Keratinocyte (primary cell): ENCODE results near the gene HOXA1. TPM values are rescaled to one million over a fixed set of nuclear protein-coding genes. Genes with fewer than 3 reads are reported as not detected.
A peak's percentile ranks its signal among the peaks of the same experiment; 100 is the strongest.

Experiments
- DNase-seq: peaks from one replicate; pipeline ENCODE4 v3.0.0-alpha.2; 2011; ENCODE audit warnings: low read depth, missing footprints, low spot score
- FAIRE-seq: peaks from 2 replicates; lab custom pipeline; 2011; peaks lifted over from hg19 to GRCh38; lab: Jason Lieb, UNC
- H2AFZ ChIP-seq: 2 replicates; pipeline ENCODE4 v1.6.0; 2012; ENCODE audit warnings: low read length, control low read depth, inconsistent platforms; ENCODE audit not compliant: control insufficient read depth
- H3K27ac ChIP-seq: 2 replicates; pipeline ENCODE4 v1.5.1; 2011; ENCODE audit warnings: low read length; ENCODE audit not compliant: control insufficient read depth, insufficient read depth
- H3K27me3 ChIP-seq: 3 replicates; pipeline ENCODE4 v1.6.0; 2011; ENCODE audit warnings: low read length; ENCODE audit not compliant: control insufficient read depth, insufficient read depth; ENCODE audit errors: extremely low read depth
- H3K36me3 ChIP-seq, 2 experiments: 2 replicates in 1 of 2; 3 replicates in 1 of 2; pipeline ENCODE4 v1.5.1; 2011; ENCODE audit warnings: low read length in 2 of 2, mild to moderate bottlenecking in 1 of 2; ENCODE audit not compliant: control insufficient read depth in 2 of 2, insufficient read depth in 2 of 2; ENCODE audit errors: extremely low read depth in 1 of 2
- H3K4me1 ChIP-seq: 3 replicates; pipeline ENCODE4 v1.5.1; 2011; ENCODE audit warnings: low read length; ENCODE audit not compliant: control insufficient read depth, insufficient read depth; ENCODE audit errors: extremely low read depth
- H3K4me2 ChIP-seq: 3 replicates; pipeline ENCODE4 v1.6.0; 2011; ENCODE audit warnings: low read depth, low read length; ENCODE audit not compliant: control insufficient read depth, insufficient read depth; ENCODE audit errors: extremely low read depth
- H3K4me3 ChIP-seq, 3 experiments: fragments of 200-600 bp in 1 of 3; sonication (generic) in 1 of 3; 2 replicates in 2 of 3; 3 replicates in 1 of 3; pipeline ENCODE4 v1.5.1; 2011 to 2016; ENCODE audit warnings: low read length in 3 of 3, mild to moderate bottlenecking in 3 of 3, control low read depth in 2 of 3, inconsistent platforms in 1 of 3, low read depth in 1 of 3, mixed read lengths in 1 of 3, mixed run types in 1 of 3, moderate library complexity in 1 of 3; ENCODE audit not compliant: control insufficient read depth in 2 of 3, insufficient read depth in 2 of 3; ENCODE audit errors: extremely low read depth in 1 of 3
- H3K79me2 ChIP-seq: 2 replicates; pipeline ENCODE4 v1.6.0; 2012; ENCODE audit warnings: low read length; ENCODE audit not compliant: control insufficient read depth, insufficient read depth
- H3K9ac ChIP-seq: 3 replicates; pipeline ENCODE4 v1.6.0; 2011; ENCODE audit warnings: low read length; ENCODE audit not compliant: control insufficient read depth, insufficient read depth; ENCODE audit errors: extremely low read depth
- H3K9me1 ChIP-seq: 3 replicates; pipeline ENCODE4 v1.6.0; 2011; ENCODE audit warnings: low read length; ENCODE audit not compliant: control insufficient read depth, insufficient read depth; ENCODE audit errors: extremely low read depth
- H3K9me3 ChIP-seq: 2 replicates; pipeline ENCODE4 v1.5.1; 2012; ENCODE audit warnings: low read depth, low read length; ENCODE audit not compliant: control insufficient read depth
- H4K20me1 ChIP-seq: 3 replicates; pipeline ENCODE4 v1.6.0; 2011; ENCODE audit warnings: low read length; ENCODE audit not compliant: control insufficient read depth, insufficient read depth; ENCODE audit errors: extremely low read depth
- EZH2 ChIP-seq: IDR thresholded peaks from one replicate; pipeline ENCODE4 v1.6.1; 2012; ENCODE audit warnings: inconsistent platforms, mild to moderate bottlenecking, low read length, moderate library complexity
- dilution Hi-C: fragments of 300-500 bp; cut with MboI; formaldehyde crosslinking; loops from one replicate; pipeline ENCODE4 v1.7.0; 2020; ENCODE audit warnings: low sequenced_read_pairs; ENCODE audit not compliant: extremely low pct_ligation_motif_present
- polyA plus RNA-seq, 5 experiments: library from polyadenylated mRNA; depleted of rRNA in 3 of 5; stranded (reverse) in 3 of 5; stranded (forward) in 1 of 5; unstranded in 1 of 5; fragments of >200 nt; gene quantifications; 1 replicate in 1 of 5; 2 replicates in 3 of 5; 3 replicates in 1 of 5; pipeline versions ENCODE4 v1.2.1 to v1.2.3, GENCODE V29; 2011 to 2012; ENCODE audit warnings: missing spikeins in 2 of 5, low read depth in 1 of 5, low replicate concordance in 1 of 5
- TF ChIP-seq, protein P1 (sequence below), 3 experiments: IDR thresholded peaks in 1 of 3; conservative IDR thresholded peaks in 1 of 3; optimal IDR thresholded peaks in 1 of 3; 2 replicates in 2 of 3; 3 replicates in 1 of 3; pipeline versions ENCODE3 to v1.5.1; 2011; ENCODE audit warnings: low read length in 3 of 3, mild to moderate bottlenecking in 3 of 3, moderate library complexity in 2 of 3, control low read depth in 1 of 3, inconsistent platforms in 1 of 3; ENCODE audit not compliant: insufficient read depth in 2 of 3; ENCODE audit errors: extremely low read depth in 1 of 3

The HOXA1 gene
- polyA plus RNA-seq, 1 donor (not counting 4 experiments of a cell fraction or from before 2014, with no cell fraction given), result 11.9 TPM

GRCh38 chr7:27102581-27103442 is 7.0 kb upstream of the HOXA1 start, which contains the start of gene HOXA2:
HOXA2 (minus strand) TSS chr7:27102683; CDS start chr7:27102500, 183 bp downstream.
- Histone ChIP-seq H3K27ac (peak within 1 kb of the TSS; percentile 79), H4K20me1 (no peaks in the 10 kb centered on the region), H3K9me3 (no peaks in the 10 kb centered on the region), H3K4me3 (peak within 1 kb of the TSS; percentile 25 to 79 (median 75)), H3K9ac (peak within 1 kb of the TSS; percentile 81), H3K4me1 (peaks cover 49% of the 10 kb centered on the region), H3K4me2 (peak within 1 kb of the TSS; percentile 97), H3K36me3 (peaks cover 0 to 17% of the 10 kb centered on the region in 2 experiments), H3K79me2 (peaks cover 50% of the 10 kb centered on the region), H3K27me3 (no peaks in the 10 kb centered on the region), H3K9me1 (no peaks in the 10 kb centered on the region), H2AFZ (peak within 1 kb of the TSS; percentile 74)
- TF ChIP-seq, protein P1, sequence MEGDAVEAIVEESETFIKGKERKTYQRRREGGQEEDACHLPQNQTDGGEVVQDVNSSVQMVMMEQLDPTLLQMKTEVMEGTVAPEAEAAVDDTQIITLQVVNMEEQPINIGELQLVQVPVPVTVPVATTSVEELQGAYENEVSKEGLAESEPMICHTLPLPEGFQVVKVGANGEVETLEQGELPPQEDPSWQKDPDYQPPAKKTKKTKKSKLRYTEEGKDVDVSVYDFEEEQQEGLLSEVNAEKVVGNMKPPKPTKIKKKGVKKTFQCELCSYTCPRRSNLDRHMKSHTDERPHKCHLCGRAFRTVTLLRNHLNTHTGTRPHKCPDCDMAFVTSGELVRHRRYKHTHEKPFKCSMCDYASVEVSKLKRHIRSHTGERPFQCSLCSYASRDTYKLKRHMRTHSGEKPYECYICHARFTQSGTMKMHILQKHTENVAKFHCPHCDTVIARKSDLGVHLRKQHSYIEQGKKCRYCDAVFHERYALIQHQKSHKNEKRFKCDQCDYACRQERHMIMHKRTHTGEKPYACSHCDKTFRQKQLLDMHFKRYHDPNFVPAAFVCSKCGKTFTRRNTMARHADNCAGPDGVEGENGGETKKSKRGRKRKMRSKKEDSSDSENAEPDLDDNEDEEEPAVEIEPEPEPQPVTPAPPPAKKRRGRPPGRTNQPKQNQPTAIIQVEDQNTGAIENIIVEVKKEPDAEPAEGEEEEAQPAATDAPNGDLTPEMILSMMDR (optimal IDR thresholded peaks at IDR 0.05 in 1 of 3, IDR thresholded peaks at IDR 0.05 in 1 of 3, conservative IDR thresholded peaks at IDR 0.05 in 1 of 3; ENCODE audit: extremely low read depth in 1 of 3, insufficient read depth in 2 of 3, low read length in 3 of 3), result no peak
- FAIRE-seq, result peak; percentile 39
- no peak for DNase-seq
- dilution Hi-C loops, result no loop called here

DNA sequence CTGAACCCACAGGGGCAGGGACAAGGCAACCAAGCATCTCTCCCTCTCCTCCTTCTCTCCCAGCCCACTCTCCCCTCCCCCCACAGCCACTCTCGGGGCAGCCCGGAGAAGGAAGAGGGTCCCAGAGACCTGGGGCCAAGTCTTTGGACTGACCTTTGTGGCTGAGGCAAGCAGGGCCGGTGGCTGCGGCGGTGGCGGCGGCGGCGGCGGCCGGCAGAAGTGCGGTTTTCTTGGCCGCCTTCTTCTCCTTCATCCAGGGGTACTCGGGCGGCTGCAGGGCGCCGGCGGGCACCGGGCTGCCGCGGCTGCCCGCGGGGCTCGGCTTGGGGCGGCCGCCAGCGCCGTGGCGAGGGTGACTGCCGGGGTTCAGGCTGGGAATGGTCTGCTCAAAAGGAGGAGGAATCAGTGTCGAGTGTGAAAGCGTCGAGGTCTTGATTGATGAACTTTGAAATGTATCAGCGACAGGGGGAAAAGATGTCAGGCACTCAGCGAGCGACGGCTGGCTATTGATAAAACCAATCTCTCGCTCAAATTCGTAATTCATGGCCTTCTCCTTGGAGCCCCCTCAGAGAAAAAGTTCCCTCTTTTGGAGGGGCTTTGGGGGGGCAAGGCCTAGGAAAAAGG is 6.3 kb upstream of the HOXA1 start:
- DNase-seq (no peak), FAIRE-seq (no peak)
- Histone ChIP-seq H3K9me3 (no peaks in the 10 kb centered on the region), H3K4me1 (peaks cover 49% of the 10 kb centered on the region), H3K9ac (peak overlapping the region; percentile 81), H4K20me1 (no peaks in the 10 kb centered on the region), H3K27me3 (no peaks in the 10 kb centered on the region), H3K4me3 (peak overlapping the region; percentile 25 to 79 (median 75)), H2AFZ (peak overlapping the region; percentile 20), H3K4me2 (peak overlapping the region; percentile 97), H3K9me1 (no peaks in the 10 kb centered on the region), H3K79me2 (peaks cover 57% of the 10 kb centered on the region), H3K36me3 (peaks cover 0 to 17% of the 10 kb centered on the region in 2 experiments), H3K27ac (peak overlapping the region; percentile 79)
- TF ChIP-seq, protein P1 (optimal IDR thresholded peaks at IDR 0.05 in 1 of 3, IDR thresholded peaks at IDR 0.05 in 1 of 3, conservative IDR thresholded peaks at IDR 0.05 in 1 of 3; ENCODE audit: extremely low read depth in 1 of 3, insufficient read depth in 2 of 3, low read length in 3 of 3), result no peak
- no peak for TF ChIP-seq EZH2
- dilution Hi-C loops, result no loop called here
